Lung (tissue), 12 donors: Measurements from ENCODE around the gene FAM120B. TPM values are rescaled to one million over a fixed set of nuclear protein-coding genes. Genes with fewer than 3 reads are reported as not detected.

Experiments
- ATAC-seq: fragments of 200-7000 bp; cut with Tn5 transposase; one replicate; pipeline ENCODE4 v1.9.1; 2020; ENCODE audit warnings: moderate number of reproducible peaks; ENCODE audit not compliant: insufficient read depth, low FRiP score
- DNase-seq, 3 donors: peaks; one replicate each; pipeline ENCODE4 v3.0.0-alpha.2; 2013 to 2017
- H3K27ac ChIP-seq, 2 donors: one replicate each; pipeline ENCODE4 v1.5.1; 2013; ENCODE audit warnings: mild to moderate bottlenecking in 2 of 2, moderate library complexity in 2 of 2, control low read depth in 1 of 2, inconsistent platforms in 1 of 2, low read depth in 1 of 2, low read length in 1 of 2
- H3K27me3 ChIP-seq, 3 donors: one replicate each; pipeline ENCODE4 v1.5.1; 2013; ENCODE audit warnings: low read length in 2 of 3; ENCODE audit not compliant: control insufficient read depth in 3 of 3, insufficient read depth in 3 of 3
- H3K36me3 ChIP-seq, 4 donors: one replicate each; pipeline ENCODE4 v1.5.1; 2013; ENCODE audit warnings: low read length in 4 of 4, mild to moderate bottlenecking in 1 of 4, moderate library complexity in 1 of 4; ENCODE audit not compliant: control insufficient read depth in 4 of 4, insufficient read depth in 4 of 4
- H3K4me1 ChIP-seq, 5 donors: one replicate each; pipeline ENCODE4 v1.5.1; 2013; ENCODE audit warnings: low read length in 5 of 5, mild to moderate bottlenecking in 2 of 5, moderate library complexity in 1 of 5; ENCODE audit not compliant: control insufficient read depth in 5 of 5, insufficient read depth in 5 of 5
- H3K4me3 ChIP-seq: one replicate; pipeline ENCODE4 v1.5.1; 2013; ENCODE audit warnings: mild to moderate bottlenecking, control low read depth, moderate library complexity
- H3K9ac ChIP-seq, 2 donors: one replicate each; pipeline ENCODE4 v1.5.1; 2013; ENCODE audit warnings: low read length in 2 of 2, control low read depth in 1 of 2; ENCODE audit not compliant: insufficient read depth in 1 of 2
- H3K9me3 ChIP-seq, 4 donors: one replicate each; pipeline ENCODE4 v1.5.1; 2013; ENCODE audit warnings: low read length in 3 of 4, mild to moderate bottlenecking in 1 of 4, moderate library complexity in 1 of 4; ENCODE audit not compliant: control insufficient read depth in 4 of 4, insufficient read depth in 3 of 4
- WGBS, 2 donors: extraction: QIAGEN DNeasy Blood & Tissue Kit; methylation state at CpG; one replicate each; pipeline ENCODE4 v1.1.7; 2013; 5-methylcytosine and 5-hydroxymethylcytosine counted together
- polyA plus RNA-seq, 2 donors: library from polyadenylated mRNA; stranded (reverse); fragments of 200-250 nt; gene quantifications; one replicate each; pipeline ENCODE4 v1.2.1, GENCODE V29; 2013
- total RNA-seq, 2 donors: library from RNA; depleted of rRNA in 1 of 2; stranded (reverse); fragments of >200 nt in 1 of 2; gene quantifications; one replicate each; pipeline ENCODE4 v1.2.1, GENCODE V29; 2014 to 2021
- TF ChIP-seq, protein P1 (sequence below): IDR thresholded peaks from 2 replicates; pipeline ENCODE4 v1.5.1; 2012; ENCODE audit warnings: mild to moderate bottlenecking; ENCODE audit errors: control extremely low read depth, extremely low read depth
- donor health status: control.
- donor health status: control.
- donor health status: Bipolar disorder and iron deficiency.
- donor health status: healthy.
- donor health status: DM: yes; HTN: yes; CAD: no.

The FAM120B gene
- total and polyA plus RNA-seq, 4 donors, result 8.5 to 35.6 (median 20.7) TPM

GRCh38 chr6:170444056-170444591 lies 137.6 kb downstream of the FAM120B start:
- no peak for ATAC-seq
- H3K27ac ChIP-seq, result no peak overlapping the region

DNA sequence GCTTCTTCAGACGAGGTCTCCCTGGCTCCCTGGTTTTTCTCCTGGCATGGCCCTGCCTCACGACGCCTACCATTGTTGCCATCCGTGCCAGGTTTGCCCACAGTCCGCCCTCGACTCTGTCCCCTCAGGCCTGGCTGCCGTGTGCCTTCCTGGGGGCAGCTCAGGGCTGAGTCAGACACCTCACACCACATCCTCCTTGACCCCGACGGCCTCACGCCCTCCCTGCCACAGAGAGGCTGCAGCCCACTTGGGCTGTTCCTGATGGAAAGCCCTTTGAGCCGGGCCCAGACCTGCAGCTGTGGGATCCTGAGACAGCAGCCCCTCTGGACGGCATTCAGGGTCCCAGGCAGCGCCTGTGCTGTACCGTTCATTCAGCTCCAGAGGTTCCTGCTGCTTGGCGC lies 138.3 kb downstream of the FAM120B start:
- TF ChIP-seq, protein P1, sequence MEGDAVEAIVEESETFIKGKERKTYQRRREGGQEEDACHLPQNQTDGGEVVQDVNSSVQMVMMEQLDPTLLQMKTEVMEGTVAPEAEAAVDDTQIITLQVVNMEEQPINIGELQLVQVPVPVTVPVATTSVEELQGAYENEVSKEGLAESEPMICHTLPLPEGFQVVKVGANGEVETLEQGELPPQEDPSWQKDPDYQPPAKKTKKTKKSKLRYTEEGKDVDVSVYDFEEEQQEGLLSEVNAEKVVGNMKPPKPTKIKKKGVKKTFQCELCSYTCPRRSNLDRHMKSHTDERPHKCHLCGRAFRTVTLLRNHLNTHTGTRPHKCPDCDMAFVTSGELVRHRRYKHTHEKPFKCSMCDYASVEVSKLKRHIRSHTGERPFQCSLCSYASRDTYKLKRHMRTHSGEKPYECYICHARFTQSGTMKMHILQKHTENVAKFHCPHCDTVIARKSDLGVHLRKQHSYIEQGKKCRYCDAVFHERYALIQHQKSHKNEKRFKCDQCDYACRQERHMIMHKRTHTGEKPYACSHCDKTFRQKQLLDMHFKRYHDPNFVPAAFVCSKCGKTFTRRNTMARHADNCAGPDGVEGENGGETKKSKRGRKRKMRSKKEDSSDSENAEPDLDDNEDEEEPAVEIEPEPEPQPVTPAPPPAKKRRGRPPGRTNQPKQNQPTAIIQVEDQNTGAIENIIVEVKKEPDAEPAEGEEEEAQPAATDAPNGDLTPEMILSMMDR, result no peak
- no peaks in the 10 kb centered on the region for H3K36me3 ChIP-seq
- peaks cover 0 to 2% (median 0%) of the 10 kb centered on the region in 3 donors for H3K27me3 ChIP-seq
- no peak overlapping the region for H3K9ac ChIP-seq
- H3K4me3 ChIP-seq, result no peak overlapping the region
- DNase-seq, result no peak
- H3K9me3 ChIP-seq, result no peaks in the 10 kb centered on the region
- no peak overlapping the region for H3K27ac ChIP-seq
- no peak for ATAC-seq
- 71 to 73% methylated on average over 15 of the region's 15 CpGs for WGBS, 2 donors
- H3K4me1 ChIP-seq, result peaks cover 0 to 33% (median 13%) of the 10 kb centered on the region in 5 donors

More at GRCh38 chr6:170444056-170444591, 137.6 kb downstream of the FAM120B start:
- no peak for DNase-seq
- TF ChIP-seq, protein P1, result no peak
- Histone ChIP-seq H3K36me3 (no peaks in the 10 kb centered on the region), H3K27me3 (peaks cover 0 to 2% (median 0%) of the 10 kb centered on the region in 3 donors), H3K9me3 (no peaks in the 10 kb centered on the region), H3K4me3 (no peak overlapping the region), H3K9ac (no peak overlapping the region), H3K4me1 (peaks cover 0 to 40% (median 13%) of the 10 kb centered on the region in 5 donors)
- WGBS, 2 donors, result 73 to 90% methylated on average over 17 to 18 of the region's 18 CpGs

DNA sequence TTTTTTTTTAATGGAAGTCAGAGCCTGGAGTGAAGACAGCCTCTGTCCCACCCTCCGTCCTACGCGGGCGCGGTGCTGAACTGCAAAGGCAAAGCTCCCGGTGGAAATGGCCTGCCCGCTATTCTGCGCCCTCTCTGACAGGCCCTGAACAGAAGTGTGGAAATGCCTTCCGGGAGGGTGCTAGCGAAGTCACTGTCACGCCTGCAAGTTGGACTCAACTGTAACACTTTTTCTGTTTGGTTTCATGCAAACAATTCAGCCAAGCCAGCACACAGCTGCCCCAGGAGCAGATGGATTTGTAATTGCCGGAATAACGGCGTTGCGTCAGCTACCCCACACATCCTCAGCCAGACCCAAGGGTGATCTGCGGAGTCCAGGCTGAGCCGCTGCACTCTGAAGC lies 138.9 kb downstream of the FAM120B start:
- TF ChIP-seq, protein P1, result no peak
- 86 to 87% methylated on average over 17 of the region's 17 CpGs for WGBS, 2 donors
- Histone ChIP-seq H3K4me3 (no peak overlapping the region), H3K27me3 (peaks cover 0 to 2% (median 0%) of the 10 kb centered on the region in 3 donors), H3K4me1 (peaks cover 0 to 27% (median 13%) of the 10 kb centered on the region in 5 donors), H3K9ac (no peak overlapping the region), H3K36me3 (no peaks in the 10 kb centered on the region), H3K9me3 (no peaks in the 10 kb centered on the region), H3K27ac (no peak overlapping the region)
- DNase-seq (peak; percentile 60 to 79 (median 72)), ATAC-seq (no peak)

GRCh38 chr6:170445971-170446370 lies 139.4 kb downstream of the FAM120B start:
- Histone ChIP-seq H3K4me3 (no peak overlapping the region), H3K9ac (no peak overlapping the region), H3K36me3 (no peaks in the 10 kb centered on the region), H3K27me3 (peaks cover 0 to 2% (median 0%) of the 10 kb centered on the region in 3 donors), H3K27ac (no peak overlapping the region), H3K4me1 (peaks cover 0 to 22% (median 11%) of the 10 kb centered on the region in 5 donors), H3K9me3 (no peaks in the 10 kb centered on the region)
- 89 to 91% methylated on average over 9 of the region's 9 CpGs for WGBS, 2 donors
- TF ChIP-seq, protein P1, result no peak
- DNase-seq (no peak), ATAC-seq (no peak)
